Measurements from ENCODE around the gene OR8B4. TPM values are rescaled to one million over a fixed set of nuclear protein-coding genes. Genes with fewer than 3 reads are reported as not detected.
"Not testable (repeated sequence)": the region's sequence is repeated elsewhere in the genome, so short reads cannot be mapped to it uniquely, and the experiment has no call there.

The OR8B4 gene, protein sequence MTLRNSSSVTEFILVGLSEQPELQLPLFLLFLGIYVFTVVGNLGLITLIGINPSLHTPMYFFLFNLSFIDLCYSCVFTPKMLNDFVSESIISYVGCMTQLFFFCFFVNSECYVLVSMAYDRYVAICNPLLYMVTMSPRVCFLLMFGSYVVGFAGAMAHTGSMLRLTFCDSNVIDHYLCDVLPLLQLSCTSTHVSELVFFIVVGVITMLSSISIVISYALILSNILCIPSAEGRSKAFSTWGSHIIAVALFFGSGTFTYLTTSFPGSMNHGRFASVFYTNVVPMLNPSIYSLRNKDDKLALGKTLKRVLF
- total RNA-seq (2014; rRNA removed; shearing (Covaris generic)): not detected in 2 replicates

- no peak for DNase-seq (ENCODE audit: low read depth)
These were observed at the start of gene OR8B4 for GRCh38 chr11:124424384-124424921. TSS of gene OR8B4 (minus strand) at chr11:124424871. CDS start at chr11:124424871, 0 bp downstream.

DNA sequence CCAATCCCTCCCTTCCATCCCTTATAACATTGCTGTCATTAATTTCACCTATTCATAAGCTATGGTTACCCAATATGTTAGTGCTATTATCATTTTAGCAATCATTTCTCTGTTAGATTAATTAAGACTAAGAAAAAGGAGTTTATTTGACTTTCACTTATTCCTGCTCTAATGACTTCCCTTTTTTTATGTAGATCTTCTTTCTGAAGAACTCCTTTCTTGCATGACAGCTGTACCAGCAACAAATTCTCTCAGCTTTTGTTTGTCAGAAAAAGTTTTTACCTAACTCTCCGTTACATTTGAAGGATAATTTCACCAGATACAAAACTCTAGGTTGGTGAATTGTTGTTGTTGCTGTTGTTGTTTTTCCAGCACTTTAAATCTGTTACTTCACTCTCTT, 49.4 kb upstream of the OR8B4 start:
- DNase-seq (ENCODE audit: low read depth): no peak

GRCh38 chr11:124473476-124473875, 48.8 kb upstream of the OR8B4 start:
- no peak for DNase-seq (ENCODE audit: low read depth)

GRCh38 chr11:124470561-124471227, 46.0 kb upstream of the OR8B4 start:
- DNase-seq (ENCODE audit: low read depth): peak; percentile 13

DNA sequence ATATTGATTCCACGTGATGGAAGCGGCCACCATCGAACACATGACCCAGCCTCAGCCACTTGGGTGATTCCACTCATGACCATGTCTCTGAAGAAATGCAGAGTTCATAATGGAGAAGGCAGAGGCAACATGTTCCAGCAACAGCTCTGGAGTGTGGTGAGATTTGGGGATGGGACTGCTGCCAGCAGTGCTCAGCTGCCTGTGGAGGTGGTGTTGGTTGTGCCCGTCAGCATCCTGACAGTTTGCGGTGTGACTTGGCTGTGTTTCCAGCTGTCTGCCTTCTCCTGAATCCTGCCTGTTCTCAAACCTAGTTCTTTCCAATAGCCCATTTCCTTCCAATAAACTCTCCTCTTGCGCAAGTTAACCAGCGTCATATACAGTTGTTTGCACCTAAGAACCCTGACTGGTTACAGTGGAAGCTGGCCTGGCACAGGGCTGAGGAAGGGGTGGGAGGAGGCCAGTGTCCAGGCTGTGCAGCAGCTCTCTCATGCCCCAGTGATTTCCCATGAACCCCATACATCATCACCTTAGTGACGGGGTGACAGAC, 42.8 kb upstream of the OR8B4 start:
- DNase-seq (ENCODE audit: low read depth): no peak

GRCh38 chr11:124465368-124465767, 40.7 kb upstream of the OR8B4 start:
- no peak for DNase-seq (ENCODE audit: low read depth)

GRCh38 chr11:124463990-124464389, 39.3 kb upstream of the OR8B4 start:
- no peak for DNase-seq (ENCODE audit: low read depth)

DNA sequence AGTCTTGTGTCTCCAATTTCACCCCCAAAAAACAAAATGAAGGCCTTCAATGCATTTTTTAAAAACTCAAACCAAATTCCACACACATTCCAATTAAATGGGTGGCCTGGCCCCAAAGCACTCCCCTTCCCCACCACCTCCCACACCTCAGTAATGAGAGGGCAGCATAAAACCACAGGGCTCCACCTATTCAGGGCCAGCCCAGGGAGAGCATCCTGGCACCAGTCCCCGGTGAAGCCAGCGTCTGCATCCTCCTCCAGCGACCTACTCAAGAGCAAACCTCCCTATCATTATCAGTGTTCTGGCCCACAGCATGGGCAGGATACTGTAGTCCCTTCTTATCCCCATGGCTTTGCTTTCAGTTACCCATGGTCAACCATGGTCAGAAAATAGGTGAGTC, 38.7 kb upstream of the OR8B4 start:
- no peak for DNase-seq (ENCODE audit: low read depth)

DNA sequence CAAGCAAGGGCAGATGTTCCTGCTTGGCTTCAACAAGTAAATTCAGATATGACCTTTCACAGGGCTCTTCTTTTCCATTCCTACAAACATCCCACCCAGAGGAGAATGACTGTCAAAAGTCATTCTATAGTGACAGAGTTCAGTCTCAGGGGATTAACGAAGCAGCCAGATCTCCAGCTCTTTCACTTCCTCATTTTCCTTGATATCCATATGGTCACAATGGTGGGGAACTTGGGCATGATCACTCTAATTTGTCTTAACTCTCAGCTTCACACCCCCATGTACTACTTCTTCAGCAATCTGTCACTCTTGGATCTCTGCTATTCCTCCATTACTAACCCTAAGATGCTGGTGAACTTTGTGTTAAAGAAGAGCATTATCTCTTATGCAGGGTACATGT, 35.8 kb upstream of the OR8B4 start:
- no peak for DNase-seq (ENCODE audit: low read depth)

DNA sequence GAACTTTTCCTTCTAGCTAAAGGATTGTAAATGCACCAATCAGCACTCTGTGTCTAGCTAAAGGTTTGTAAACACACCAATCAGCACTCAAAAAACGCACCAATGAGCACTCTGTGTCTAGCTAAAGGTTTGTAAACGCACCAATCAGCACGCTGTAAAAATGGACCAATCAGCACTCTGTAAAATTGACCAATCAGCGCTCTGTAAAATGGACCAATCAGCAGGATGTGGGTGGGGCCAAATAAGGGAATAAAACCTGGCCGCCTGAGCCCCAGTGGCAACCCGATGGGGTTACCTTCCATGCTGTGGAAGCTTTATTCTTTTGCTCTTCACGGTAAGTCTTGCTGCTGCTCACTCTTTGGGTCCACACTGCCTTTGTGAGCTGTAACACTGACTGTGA, 34.7 kb upstream of the OR8B4 start:
- not testable (repeated sequence) for DNase-seq (ENCODE audit: low read depth)

DNA sequence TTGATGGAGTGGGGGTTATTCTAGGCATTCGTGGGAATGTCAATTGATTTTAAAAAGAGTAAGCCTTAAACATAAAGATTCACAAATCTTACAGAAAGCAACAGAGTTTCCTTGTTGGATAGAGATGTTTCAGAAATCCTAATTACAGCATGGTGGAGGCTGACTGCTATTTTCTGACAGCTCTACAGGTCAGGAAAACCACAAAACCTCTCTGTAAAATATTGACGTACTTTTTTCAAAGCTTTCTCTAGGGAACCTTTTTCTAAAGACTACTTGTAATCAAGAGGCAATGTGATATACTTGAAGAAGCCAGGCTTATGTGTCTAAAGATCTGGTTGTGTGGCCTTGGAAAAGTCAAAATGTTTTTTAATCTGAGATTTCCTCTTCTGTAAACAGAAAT, 29.9 kb upstream of the OR8B4 start:
- no peak for DNase-seq (ENCODE audit: low read depth)

- DNase-seq (ENCODE audit: low read depth): no peak
These were observed 22.2 kb upstream of the OR8B4 start for GRCh38 chr11:124446916-124447315.

DNA sequence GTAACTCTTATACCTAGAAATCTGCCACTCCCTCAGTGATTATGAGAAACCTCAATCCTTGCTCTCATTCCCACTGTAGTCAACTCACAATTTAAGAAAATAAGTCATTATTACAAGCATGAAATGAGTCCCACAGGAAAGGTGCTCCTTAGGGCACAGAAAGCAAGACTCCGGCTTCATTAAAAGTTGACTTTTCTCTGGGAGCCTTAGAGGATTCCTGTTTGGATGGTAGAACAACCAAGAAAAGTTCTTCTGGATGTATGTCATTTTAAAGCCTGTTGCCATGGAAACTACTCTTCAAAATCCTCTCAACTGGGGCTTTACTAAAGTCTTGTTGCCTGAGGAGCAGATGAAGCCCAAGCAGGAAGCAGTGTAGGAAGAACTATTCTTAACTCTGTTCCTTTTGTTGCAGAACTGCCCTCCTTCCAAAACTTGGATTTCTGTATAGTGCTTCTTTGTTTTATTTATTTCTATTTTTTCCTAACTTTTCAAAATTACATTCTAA, 21.0 kb upstream of the OR8B4 start, which contains the start of gene OR8B8:
OR8B8 (minus strand) TSS at position 51 of the 505 bp plus-strand sequence. CDS start 4,611 bp downstream, outside the sequence.
- no peak for DNase-seq (ENCODE audit: low read depth)

GRCh38 chr11:124442847-124443246, 18.2 kb upstream of the OR8B4 start:
- no peak for DNase-seq (ENCODE audit: low read depth)

GRCh38 chr11:124442442-124442841, 17.8 kb upstream of the OR8B4 start:
- no peak for DNase-seq (ENCODE audit: low read depth)

GRCh38 chr11:124441519-124441918, 16.8 kb upstream of the OR8B4 start:
- no peak for DNase-seq (ENCODE audit: low read depth)

GRCh38 chr11:124441081-124441480, 16.4 kb upstream of the OR8B4 start:
- DNase-seq (ENCODE audit: low read depth): no peak

- no peak for DNase-seq (ENCODE audit: low read depth)
These were observed 15.9 kb upstream of the OR8B4 start for GRCh38 chr11:124440608-124441007.

DNA sequence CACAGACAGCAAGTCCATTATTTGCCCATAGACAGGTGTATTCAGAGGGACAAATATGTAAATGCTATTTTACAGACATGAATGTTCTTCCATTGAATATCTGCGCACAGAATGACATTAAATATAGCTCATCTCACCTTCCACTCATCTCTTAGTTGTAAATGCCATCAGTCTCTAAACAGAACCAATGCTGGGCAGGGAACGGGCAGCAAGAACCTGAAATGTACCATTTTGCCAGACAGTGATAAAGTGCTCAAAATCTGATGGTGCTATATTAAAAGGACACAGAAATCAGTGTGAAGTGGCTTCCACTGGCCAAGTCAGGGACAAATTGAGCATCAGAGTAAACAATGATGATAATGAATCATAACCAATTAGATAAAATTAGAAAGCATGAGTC, 10.0 kb upstream of the OR8B4 start:
- DNase-seq (ENCODE audit: low read depth): no peak

- DNase-seq (ENCODE audit: low read depth): no peak
These were observed 4.9 kb upstream of the OR8B4 start for GRCh38 chr11:124429599-124429998.

DNA sequence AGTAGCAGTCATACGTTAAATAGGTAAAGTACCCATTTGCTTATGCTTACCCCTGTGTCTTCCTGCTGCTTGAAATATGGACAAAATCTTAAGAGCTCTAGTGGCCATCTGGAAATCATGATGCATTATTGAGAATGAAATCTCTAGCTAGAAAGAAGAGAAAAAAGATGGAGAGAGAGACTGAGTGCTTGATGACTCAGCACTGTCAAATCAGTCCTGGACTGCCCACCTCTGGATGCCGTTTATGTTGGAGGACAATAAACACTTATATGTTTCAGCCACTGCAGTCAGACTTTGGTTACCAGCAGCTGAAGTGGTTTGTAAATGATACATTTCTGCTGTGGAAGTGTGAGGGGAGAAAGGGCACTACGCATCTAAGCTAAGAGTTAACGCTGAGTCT, 3.6 kb downstream of the OR8B4 start:
- no peak for DNase-seq (ENCODE audit: low read depth)

GRCh38 chr11:124415356-124415923, 9.2 kb downstream of the OR8B4 start:
- DNase-seq (ENCODE audit: low read depth): peak; percentile 23
